GM19023 (cell line): Measurements from ENCODE around the gene PCTP.
A peak's percentile ranks its signal among the peaks of the same experiment; 100 is the strongest.

Source experiments
- ATAC-seq: cut with Tn5 transposase; IDR thresholded peaks from one replicate; pipeline ENCODE4 v1.9.1; 2021; ENCODE audit warnings: mild to moderate bottlenecking, moderate library complexity; ENCODE audit not compliant: unreplicated experiment

The PCTP gene

GRCh38 chr17:55727275-55727674 lies 23.6 kb upstream of the PCTP start:
- no peak for ATAC-seq

GRCh38 chr17:55727920-55728319 lies 22.9 kb upstream of the PCTP start:
- no peak for ATAC-seq

GRCh38 chr17:55728361-55728760 lies 22.5 kb upstream of the PCTP start:
- ATAC-seq, result no peak

- ATAC-seq, result no peak
These were observed 22.0 kb upstream of the PCTP start for GRCh38 chr17:55728833-55729232.

GRCh38 chr17:55729484-55729883 lies 21.4 kb upstream of the PCTP start:
- ATAC-seq, result no peak

- ATAC-seq, result no peak
These were observed 20.5 kb upstream of the PCTP start for GRCh38 chr17:55730380-55730779.

GRCh38 chr17:55730808-55731207 lies 20.0 kb upstream of the PCTP start:
- no peak for ATAC-seq

GRCh38 chr17:55731586-55732250 lies 19.1 kb upstream of the PCTP start:
- ATAC-seq, result no peak

GRCh38 chr17:55734128-55734781 lies 16.6 kb upstream of the PCTP start:
- peak; percentile 46 for ATAC-seq

GRCh38 chr17:55735731-55736405 lies 15.0 kb upstream of the PCTP start:
- ATAC-seq, result no peak

- no peak for ATAC-seq
These were observed 12.8 kb upstream of the PCTP start for GRCh38 chr17:55737976-55738501.

- ATAC-seq, result no peak
These were observed 10.1 kb upstream of the PCTP start for GRCh38 chr17:55740511-55741355.

GRCh38 chr17:55741356-55741700 lies 9.5 kb upstream of the PCTP start:
- ATAC-seq, result no peak

GRCh38 chr17:55742272-55743102 lies 8.4 kb upstream of the PCTP start:
- ATAC-seq, result peak; percentile 60

- ATAC-seq, result peak; percentile 30
These were observed 7.7 kb upstream of the PCTP start for GRCh38 chr17:55743103-55743679.

- no peak for ATAC-seq
These were observed 5.6 kb upstream of the PCTP start for GRCh38 chr17:55745258-55745657.

- ATAC-seq, result no peak
These were observed 4.4 kb upstream of the PCTP start for GRCh38 chr17:55746466-55746865.

GRCh38 chr17:55747209-55747608 lies 3.6 kb upstream of the PCTP start:
- ATAC-seq, result no peak

- ATAC-seq, result no peak
These were observed 2.0 kb upstream of the PCTP start for GRCh38 chr17:55748841-55749240.

- ATAC-seq, result no peak
These were observed 866 bp upstream of the PCTP start for GRCh38 chr17:55749985-55750384.
